Activated CD4-positive, alpha-beta T cell treated with anti-CD3 and anti-CD28 coated beads, Interleukin-2, Interleukin-6, amounts not matched to agents 100 ng/mL and 50 ng/mL, durations not matched to agents 16 hours and 8 hours (primary cell): ENCODE measurements around the gene ASTN2.
"Not testable (repeated sequence)": the region's sequence is repeated elsewhere in the genome, so short reads cannot be mapped to it uniquely, and the experiment has no call there.

Source experiments
- DNase-seq: peaks from one replicate; pipeline ENCODE4 v3.0.0-alpha.2; 2020

The ASTN2 gene

GRCh38 chr9:116467740-116468351, 947.0 kb downstream of the ASTN2 start:
- DNase-seq: no peak

DNA sequence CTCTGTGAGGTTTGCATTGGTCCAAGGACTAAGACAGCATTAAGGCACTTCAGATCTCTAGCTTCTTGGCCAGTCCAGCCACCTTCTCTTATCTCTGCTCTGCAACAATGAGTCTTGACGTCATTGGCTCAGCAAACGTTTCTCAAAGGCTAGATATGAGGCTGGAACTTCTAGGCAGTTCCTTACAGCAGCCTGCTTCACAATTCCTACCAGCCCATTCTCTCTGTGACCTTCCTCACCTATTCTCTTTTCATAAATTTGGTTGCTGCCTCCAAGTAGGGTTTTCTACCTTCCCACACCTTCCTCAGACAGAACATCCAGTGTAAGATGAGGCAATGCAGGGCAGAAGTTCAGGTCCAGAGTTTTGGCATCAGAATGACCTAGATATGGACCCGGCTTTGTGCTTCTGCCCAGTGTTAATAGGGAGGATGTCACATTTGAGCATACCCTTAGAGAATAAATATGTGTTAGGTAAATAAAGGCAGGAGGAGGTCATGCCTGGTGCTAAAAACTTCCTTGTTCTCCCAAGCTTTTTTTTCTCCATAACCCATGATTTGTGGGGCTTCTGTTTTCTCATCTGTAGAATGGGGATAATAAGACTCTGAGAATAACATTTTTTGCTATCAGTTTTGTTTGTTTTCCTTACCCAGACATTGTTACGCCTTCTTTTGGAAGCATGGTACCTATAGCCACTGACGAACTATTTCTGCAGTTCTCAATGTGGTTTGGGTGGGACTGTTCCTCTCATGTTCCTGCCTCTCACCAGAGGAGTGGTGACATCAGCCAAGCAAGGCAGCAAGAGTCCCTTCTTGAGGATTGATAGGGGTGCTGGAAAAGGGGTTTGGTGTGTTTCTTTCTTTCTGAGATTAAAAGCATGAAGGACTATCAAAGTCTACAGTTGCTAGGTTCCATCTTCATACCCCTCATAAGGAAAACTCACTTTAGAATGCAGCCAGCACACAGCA, 948.3 kb downstream of the ASTN2 start:
- no peak for DNase-seq

DNA sequence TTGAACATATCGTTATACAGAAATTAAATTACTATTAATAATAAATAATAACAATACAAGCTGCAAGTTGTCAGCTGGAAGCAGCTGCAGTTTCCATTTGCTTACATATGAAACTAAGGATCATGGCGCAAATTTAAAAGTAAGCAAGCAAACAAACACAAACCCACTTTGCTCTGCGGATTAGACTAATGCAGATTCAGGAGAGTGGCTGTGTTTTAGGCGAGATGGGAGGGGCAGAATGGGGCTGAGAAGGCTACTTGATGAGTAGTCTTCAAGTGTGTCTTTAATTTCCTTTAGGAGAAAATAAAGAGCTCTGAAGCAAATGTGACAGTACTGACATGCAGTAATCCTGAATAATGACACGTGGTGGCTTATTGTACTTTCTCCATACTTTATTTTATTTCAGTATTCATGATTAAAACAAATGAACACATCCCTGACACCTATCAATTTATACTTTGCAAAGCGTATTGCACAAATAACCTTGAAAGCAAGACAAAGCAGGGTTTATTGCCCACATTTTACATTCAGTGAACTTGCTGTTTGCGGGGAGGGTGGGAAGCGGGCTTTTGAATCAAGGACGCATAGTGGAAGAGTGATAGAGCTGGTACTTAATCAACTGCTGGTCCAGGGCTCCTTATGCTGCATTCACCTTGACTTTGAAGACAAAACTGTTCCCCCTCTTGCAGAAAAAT, 949.1 kb downstream of the ASTN2 start:
- no peak for DNase-seq

GRCh38 chr9:116464987-116465571, 949.8 kb downstream of the ASTN2 start:
- DNase-seq: no peak

- DNase-seq: no peak
Measured at GRCh38 chr9:116464423-116464822, 950.4 kb downstream of the ASTN2 start.

GRCh38 chr9:116461632-116462031, 953.2 kb downstream of the ASTN2 start:
- DNase-seq: no peak

GRCh38 chr9:116460026-116460425, 954.8 kb downstream of the ASTN2 start:
- no peak for DNase-seq

- no peak for DNase-seq
Measured at GRCh38 chr9:116459576-116459975, 955.3 kb downstream of the ASTN2 start.

DNA sequence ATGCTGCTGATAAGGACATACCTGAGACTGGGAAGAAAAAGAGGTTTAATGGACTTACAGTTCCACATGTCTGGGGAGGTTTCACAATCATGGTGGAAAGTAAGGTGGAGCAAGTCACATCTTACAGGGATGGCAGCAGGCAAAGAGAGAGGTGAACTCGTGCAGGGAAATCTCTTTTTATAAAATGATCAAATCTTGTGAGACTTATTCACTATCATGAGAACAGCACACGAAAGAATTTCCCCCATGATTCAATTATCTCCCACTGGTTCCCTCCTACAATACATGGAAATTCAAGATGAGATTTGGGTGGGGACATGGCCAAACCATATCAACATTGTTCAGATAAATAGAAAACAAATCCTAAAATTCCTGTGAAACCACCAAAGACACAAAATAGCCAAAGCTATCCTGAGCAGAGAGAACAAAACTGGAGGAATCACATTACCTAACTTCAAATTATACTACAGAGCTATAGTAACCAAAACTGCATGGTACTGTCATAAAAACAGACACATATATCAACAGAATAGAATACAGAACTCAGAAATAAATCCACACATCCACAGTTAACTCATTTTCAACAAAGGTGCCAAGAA, 958.3 kb downstream of the ASTN2 start:
- no peak for DNase-seq

- DNase-seq: not testable (repeated sequence)
Measured at GRCh38 chr9:116454539-116454938, 960.3 kb downstream of the ASTN2 start.

- DNase-seq: no peak
Measured at GRCh38 chr9:116453785-116454184, 961.1 kb downstream of the ASTN2 start.

GRCh38 chr9:116452634-116453033, 962.2 kb downstream of the ASTN2 start:
- no peak for DNase-seq

DNA sequence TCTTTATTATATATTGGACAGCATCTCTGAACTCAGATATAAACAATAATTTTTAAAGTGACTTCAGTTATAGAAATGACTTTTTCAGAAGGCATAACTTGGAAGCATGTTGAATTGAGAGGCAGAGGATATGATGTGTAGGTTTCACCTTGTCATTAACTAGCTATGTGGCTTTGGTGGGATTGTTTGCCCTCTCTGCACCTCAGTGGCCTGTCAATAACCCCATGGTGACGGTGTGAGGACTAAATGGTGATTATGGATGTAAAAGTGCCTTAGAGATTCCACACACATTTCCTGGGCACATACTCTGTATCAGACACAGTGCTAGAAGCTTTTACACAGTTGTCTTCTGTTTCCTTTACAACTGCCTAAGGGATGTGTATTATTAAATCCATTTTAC, 962.6 kb downstream of the ASTN2 start:
- DNase-seq: no peak

DNA sequence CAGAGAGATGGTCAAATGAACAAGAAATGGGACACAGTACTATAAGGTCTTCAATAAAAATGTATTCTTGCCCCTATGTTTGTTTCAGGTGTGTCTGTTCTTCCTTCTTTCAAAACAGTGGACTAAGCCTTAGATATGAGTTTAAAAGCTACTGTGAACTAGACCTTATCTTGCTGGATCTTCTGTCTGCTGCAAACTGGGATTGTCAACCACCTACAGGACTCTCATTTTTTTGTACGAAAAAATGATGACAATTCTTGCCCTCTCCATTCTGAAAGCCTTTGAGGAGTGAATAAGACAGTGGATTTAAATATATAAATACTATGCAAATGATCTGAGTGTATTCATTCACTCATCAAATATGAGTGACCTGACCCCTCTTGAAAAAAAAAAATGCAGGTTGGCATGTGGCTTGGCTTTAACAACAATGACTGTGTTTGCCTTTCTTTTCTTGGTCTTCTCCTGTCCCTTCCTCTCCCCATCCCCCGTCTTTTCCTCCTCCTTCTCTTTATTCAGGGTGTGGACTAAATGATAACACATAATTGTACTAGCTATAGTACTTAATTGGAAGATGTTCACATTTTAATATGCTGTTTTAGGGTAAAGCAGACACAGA, 963.2 kb downstream of the ASTN2 start:
- no peak for DNase-seq

DNA sequence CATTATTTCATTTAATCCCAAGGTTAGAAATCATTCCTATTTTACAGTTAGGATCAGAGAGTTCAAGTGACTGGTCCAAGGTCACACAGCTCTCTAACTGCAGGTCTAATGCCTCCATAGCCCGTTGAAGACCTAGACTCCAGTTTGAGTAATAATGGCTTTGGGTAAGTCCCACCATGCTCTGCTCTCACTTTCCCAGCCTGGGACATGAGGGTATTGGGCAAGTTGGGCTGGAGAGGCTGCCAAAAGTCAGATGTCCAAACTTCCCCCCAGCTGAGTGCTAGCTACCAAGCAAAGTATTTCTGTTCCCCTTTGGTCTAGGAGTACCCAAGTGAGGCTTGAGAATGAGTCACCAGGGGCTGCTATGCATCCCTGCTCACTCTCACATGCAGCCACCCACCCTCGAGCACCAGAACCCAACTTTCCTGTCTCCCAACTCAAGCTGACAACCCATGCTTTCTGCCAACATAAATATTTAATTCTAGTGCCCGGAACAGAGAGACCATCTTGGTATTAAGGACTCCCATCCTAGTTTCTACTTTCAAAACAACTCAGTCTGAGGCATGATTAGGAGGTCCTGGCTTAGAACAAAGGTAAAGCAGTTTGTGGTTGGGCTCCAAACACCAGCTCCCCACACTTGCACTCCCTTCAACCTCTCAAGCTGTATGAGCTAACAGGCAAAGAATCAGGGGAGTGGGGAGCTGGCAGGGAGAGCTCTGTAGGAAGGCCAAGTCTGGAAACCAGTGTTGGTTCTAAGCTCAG, 964.3 kb downstream of the ASTN2 start:
- DNase-seq: no peak

DNA sequence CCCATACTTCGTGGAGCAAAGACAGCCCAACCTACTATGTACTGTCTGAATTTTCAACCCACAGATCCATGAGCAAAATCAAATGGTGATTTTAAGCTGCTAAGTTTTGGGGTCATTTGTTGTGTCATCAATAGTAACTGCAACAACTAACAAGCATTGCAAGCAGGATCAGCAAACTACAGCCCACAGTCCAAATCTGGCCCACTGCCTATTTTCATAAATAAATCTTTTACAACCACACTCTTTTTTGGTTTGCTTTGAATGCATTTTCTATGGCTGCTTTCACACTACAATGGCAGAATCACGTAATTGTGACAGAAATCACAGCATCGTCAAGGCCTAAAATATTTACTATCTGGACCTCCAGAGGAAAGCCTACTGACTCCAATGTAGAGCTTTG, 964.9 kb downstream of the ASTN2 start:
- no peak for DNase-seq

DNA sequence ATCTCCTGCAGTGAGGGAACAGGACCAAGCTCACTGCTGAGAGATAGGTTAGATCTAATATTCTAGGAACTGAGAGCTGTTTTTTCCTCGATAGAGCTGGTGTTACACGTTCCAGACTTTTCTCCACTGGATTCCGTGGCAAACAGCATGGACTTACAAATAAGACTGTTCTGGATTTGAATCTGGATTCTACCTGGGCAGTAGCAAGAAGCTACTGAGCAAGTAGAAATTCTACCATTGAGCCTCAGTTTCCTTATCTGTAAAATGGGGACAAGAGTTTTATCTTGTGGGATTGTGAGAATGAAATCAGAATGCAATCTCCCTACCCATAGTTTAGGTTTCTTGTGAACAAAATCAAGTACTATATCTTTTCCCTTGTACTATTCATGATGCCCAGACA, 966.4 kb downstream of the ASTN2 start:
- DNase-seq: no peak

GRCh38 chr9:116447934-116448333, 966.9 kb downstream of the ASTN2 start:
- DNase-seq: no peak

DNA sequence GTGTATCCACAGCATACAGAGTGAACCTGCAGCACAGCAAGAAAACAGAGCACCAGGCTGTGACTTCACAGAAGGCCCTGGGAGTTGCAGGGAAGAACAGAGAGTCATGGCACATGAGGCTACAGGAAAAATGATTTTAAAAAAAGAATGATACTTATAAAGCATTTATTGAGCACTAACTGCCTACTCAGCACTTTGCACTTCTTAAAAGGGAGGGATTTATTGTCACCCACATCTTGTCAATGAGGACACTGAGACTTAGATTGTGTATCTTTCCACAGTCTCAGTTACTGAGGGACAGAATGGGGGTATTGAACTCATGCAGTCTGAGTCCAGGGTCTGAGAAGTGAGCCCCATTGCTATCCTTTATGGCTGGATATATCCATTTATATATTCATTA, 972.3 kb downstream of the ASTN2 start:
- DNase-seq: no peak

GRCh38 chr9:116437411-116438370, 977.2 kb downstream of the ASTN2 start:
- DNase-seq: no peak
